PFSK-1 (cell line): ENCODE data around the gene TRIM44.

ENCODE experiments used
- FOXP2 ChIP-seq: optimal IDR thresholded peaks from 2 replicates; pipeline ENCODE3; 2011; ENCODE audit warnings: borderline replicate concordance, control low read depth, inconsistent platforms; ENCODE audit not compliant: insufficient read depth; ENCODE audit errors: extremely low read length, extremely low read depth
- POLR2AphosphoS5 ChIP-seq: IDR thresholded peaks from 2 replicates; pipeline ENCODE4 v1.6.1; 2012; ENCODE audit warnings: low read depth, mild to moderate bottlenecking, control low read depth, low read length, moderate library complexity
- SIN3A ChIP-seq: IDR thresholded peaks from 2 replicates; pipeline ENCODE4 v1.6.1; 2012; ENCODE audit warnings: mild to moderate bottlenecking, low read length, moderate library complexity, borderline replicate concordance; ENCODE audit not compliant: insufficient read depth
- TAF1 ChIP-seq: IDR thresholded peaks from 2 replicates; pipeline ENCODE4 v1.6.1; 2012; ENCODE audit warnings: low read length, control low read depth, borderline replicate concordance; ENCODE audit not compliant: insufficient read depth
- TF ChIP-seq, protein P1 (sequence below), 2 experiments: IDR thresholded peaks; 2 replicates each; pipeline versions ENCODE4 v1.6.1 to v1.8.0; 2011 to 2012; ENCODE audit warnings: low read depth in 2 of 2, low read length in 2 of 2, control low read depth in 1 of 2, inconsistent platforms in 1 of 2, mild to moderate bottlenecking in 1 of 2, moderate library complexity in 1 of 2; ENCODE audit not compliant: insufficient read depth in 1 of 2

DNA sequence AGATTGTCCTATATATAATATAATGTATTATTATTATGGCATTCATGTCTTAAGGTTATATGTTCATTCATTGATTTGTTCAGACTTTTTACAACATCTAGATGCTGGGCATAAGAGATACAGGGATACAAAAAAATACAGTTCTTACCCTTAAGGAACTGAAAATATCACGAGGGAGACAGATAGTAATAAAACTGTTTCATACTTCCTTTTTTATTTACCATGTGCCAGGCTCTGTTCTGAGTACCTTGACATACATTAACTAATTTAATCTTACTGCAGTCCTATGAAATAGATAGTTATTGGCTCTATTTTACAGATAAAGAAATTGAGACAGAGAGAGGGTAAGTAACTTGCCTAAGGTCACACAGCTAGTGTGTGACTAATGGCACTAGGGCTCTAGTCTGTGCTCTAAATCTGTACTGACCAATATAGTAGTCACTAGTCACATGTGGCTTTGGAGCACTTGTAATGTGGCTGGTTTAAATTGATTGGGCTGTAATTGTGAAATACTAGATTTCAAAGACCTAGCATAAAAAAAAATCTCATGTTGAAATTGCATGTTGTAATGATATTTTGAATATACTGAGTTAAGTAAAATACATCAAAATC is 21.3 kb downstream of the TRIM44 start:
- TF ChIP-seq, protein P1, sequence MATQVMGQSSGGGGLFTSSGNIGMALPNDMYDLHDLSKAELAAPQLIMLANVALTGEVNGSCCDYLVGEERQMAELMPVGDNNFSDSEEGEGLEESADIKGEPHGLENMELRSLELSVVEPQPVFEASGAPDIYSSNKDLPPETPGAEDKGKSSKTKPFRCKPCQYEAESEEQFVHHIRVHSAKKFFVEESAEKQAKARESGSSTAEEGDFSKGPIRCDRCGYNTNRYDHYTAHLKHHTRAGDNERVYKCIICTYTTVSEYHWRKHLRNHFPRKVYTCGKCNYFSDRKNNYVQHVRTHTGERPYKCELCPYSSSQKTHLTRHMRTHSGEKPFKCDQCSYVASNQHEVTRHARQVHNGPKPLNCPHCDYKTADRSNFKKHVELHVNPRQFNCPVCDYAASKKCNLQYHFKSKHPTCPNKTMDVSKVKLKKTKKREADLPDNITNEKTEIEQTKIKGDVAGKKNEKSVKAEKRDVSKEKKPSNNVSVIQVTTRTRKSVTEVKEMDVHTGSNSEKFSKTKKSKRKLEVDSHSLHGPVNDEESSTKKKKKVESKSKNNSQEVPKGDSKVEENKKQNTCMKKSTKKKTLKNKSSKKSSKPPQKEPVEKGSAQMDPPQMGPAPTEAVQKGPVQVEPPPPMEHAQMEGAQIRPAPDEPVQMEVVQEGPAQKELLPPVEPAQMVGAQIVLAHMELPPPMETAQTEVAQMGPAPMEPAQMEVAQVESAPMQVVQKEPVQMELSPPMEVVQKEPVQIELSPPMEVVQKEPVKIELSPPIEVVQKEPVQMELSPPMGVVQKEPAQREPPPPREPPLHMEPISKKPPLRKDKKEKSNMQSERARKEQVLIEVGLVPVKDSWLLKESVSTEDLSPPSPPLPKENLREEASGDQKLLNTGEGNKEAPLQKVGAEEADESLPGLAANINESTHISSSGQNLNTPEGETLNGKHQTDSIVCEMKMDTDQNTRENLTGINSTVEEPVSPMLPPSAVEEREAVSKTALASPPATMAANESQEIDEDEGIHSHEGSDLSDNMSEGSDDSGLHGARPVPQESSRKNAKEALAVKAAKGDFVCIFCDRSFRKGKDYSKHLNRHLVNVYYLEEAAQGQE (IDR thresholded peaks at IDR 0.05; ENCODE audit: insufficient read depth in 1 of 2, low read depth in 2 of 2, low read length in 2 of 2): no peak
- no peak for TF ChIP-seq TAF1
- no peak for TF ChIP-seq POLR2AphosphoS5
- no peak for TF ChIP-seq SIN3A
- TF ChIP-seq FOXP2: no peak
